GM12892 (cell line): ENCODE measurements around the gene ZNF454.

ENCODE experiments used
- POLR2A ChIP-seq: IDR thresholded peaks from 2 replicates; pipeline ENCODE4 v1.6.1; 2011; ENCODE audit warnings: low read depth, low read length, control low read depth
- POLR2AphosphoS5 ChIP-seq: IDR thresholded peaks from 2 replicates; pipeline ENCODE4 v1.6.1; 2011; ENCODE audit warnings: low read depth, low read length, control low read depth
- TAF1 ChIP-seq: IDR thresholded peaks from 2 replicates; pipeline ENCODE4 v1.6.1; 2011; ENCODE audit warnings: low read depth, mild to moderate bottlenecking, control low read depth, low read length, borderline replicate concordance

- no peak for TF ChIP-seq POLR2AphosphoS5
- no peak for TF ChIP-seq TAF1
- no peak for TF ChIP-seq POLR2A
Measured at GRCh38 chr5:178984145-178985072, 43.4 kb downstream of the ZNF454 start.
